Activated CD4-positive, alpha-beta memory T cell treated with anti-CD3 and anti-CD28 coated beads, Interleukin-2, amount 10 ng/mL, durations not matched to agents 7 days and 5 days (primary cell): ENCODE data around the gene WHRN. TPM values are rescaled to one million over a fixed set of nuclear protein-coding genes. Genes with fewer than 3 reads are reported as not detected.
A peak's percentile ranks its signal among the peaks of the same experiment; 100 is the strongest.

Experiments
- CTCF ChIA-PET: fragments of 350-600 bp; sonication (Branson Sonifier 250); formaldehyde crosslinking; loops from one replicate; lab custom pipeline; 2021; ENCODE audit warnings: antibody characterized with exemption, inconsistent platforms; lab: Charles Lee
- POLR2A ChIA-PET: fragments of 350-600 bp; sonication (Branson Sonifier 250); formaldehyde crosslinking; loops from one replicate; lab custom pipeline; 2021; ENCODE audit warnings: antibody characterized with exemption; lab: Charles Lee
- DNase-seq: peaks from one replicate; pipeline ENCODE4 v3.0.0-alpha.2; 2020
- H3K27ac Mint-ChIP-seq: one replicate; pipeline ENCODE4 v1.8.0; 2021; ENCODE audit warnings: mild to moderate bottlenecking, mixed read lengths
- H3K27me3 Mint-ChIP-seq: one replicate; pipeline ENCODE4 v1.8.0; 2021; ENCODE audit warnings: mixed read lengths
- H3K36me3 Mint-ChIP-seq: one replicate; pipeline ENCODE4 v1.8.0; 2021; ENCODE audit warnings: low read depth, mixed read lengths
- H3K4me1 Mint-ChIP-seq: one replicate; pipeline ENCODE4 v1.8.0; 2021; ENCODE audit warnings: mixed read lengths
- H3K4me3 Mint-ChIP-seq: one replicate; pipeline ENCODE4 v1.8.0; 2021; ENCODE audit warnings: mild to moderate bottlenecking, mixed read lengths
- H3K9me3 Mint-ChIP-seq: one replicate; pipeline ENCODE4 v1.8.0; 2021; ENCODE audit warnings: mixed read lengths
- total RNA-seq, 2 experiments: library from RNA; stranded (reverse); gene quantifications; one replicate each; pipeline ENCODE4 v1.2.3, GENCODE V29; 2021

Gene WHRN
- total RNA-seq, 2 experiments from 2014 or later: 4.5 to 4.8 TPM

- no peaks in the 10 kb centered on the region for H3K4me1 Mint-ChIP-seq
- H3K36me3 Mint-ChIP-seq: no peaks in the 10 kb centered on the region
- no peak overlapping the region for H3K4me3 Mint-ChIP-seq
- no peak for DNase-seq
- CTCF ChIA-PET: interaction anchor here (1.8 kb wide), 1 partner anchor 127 kb away, joined by 6 read pairs; no protein-coding TSS in a partner anchor
- H3K9me3 Mint-ChIP-seq: no peaks in the 10 kb centered on the region
- POLR2A ChIA-PET: no interaction called here
- H3K27me3 Mint-ChIP-seq: peaks cover 39% of the 10 kb centered on the region
- H3K27ac Mint-ChIP-seq: no peak overlapping the region
These were observed 21.5 kb upstream of the WHRN start for GRCh38 chr9:114526807-114527206.

- H3K27me3 Mint-ChIP-seq: peaks cover 46% of the 10 kb centered on the region
- H3K36me3 Mint-ChIP-seq: no peaks in the 10 kb centered on the region
- no peak overlapping the region for H3K4me3 Mint-ChIP-seq
- CTCF ChIA-PET: no interaction called here
- H3K4me1 Mint-ChIP-seq: no peaks in the 10 kb centered on the region
- H3K27ac Mint-ChIP-seq: no peak overlapping the region
- DNase-seq: no peak
- POLR2A ChIA-PET: interaction anchor here (0.8 kb wide), 1 partner anchor 67 kb away, joined by 3 read pairs; no protein-coding TSS in a partner anchor
- H3K9me3 Mint-ChIP-seq: no peaks in the 10 kb centered on the region
These were observed 20.2 kb upstream of the WHRN start for GRCh38 chr9:114525513-114525912.

- ChIA-PET CTCF (no interaction called here), POLR2A (no interaction called here)
- Mint-ChIP-seq H3K36me3 (no peaks in the 10 kb centered on the region), H3K4me1 (no peaks in the 10 kb centered on the region), H3K9me3 (no peaks in the 10 kb centered on the region), H3K4me3 (no peak overlapping the region), H3K27me3 (peaks cover 50% of the 10 kb centered on the region), H3K27ac (no peak overlapping the region)
- no peak for DNase-seq
These were observed 19.0 kb upstream of the WHRN start for GRCh38 chr9:114524247-114524681.

GRCh38 chr9:114522847-114523246, 17.6 kb upstream of the WHRN start:
- H3K27me3 Mint-ChIP-seq: peaks cover 48% of the 10 kb centered on the region
- H3K4me1 Mint-ChIP-seq: peaks cover 8% of the 10 kb centered on the region
- no peaks in the 10 kb centered on the region for H3K9me3 Mint-ChIP-seq
- no peak overlapping the region for H3K27ac Mint-ChIP-seq
- DNase-seq: no peak
- no peaks in the 10 kb centered on the region for H3K36me3 Mint-ChIP-seq
- POLR2A ChIA-PET: no interaction called here
- CTCF ChIA-PET: no interaction called here
- H3K4me3 Mint-ChIP-seq: no peak overlapping the region

GRCh38 chr9:114522286-114522685, 17.0 kb upstream of the WHRN start:
- Mint-ChIP-seq H3K4me3 (no peak overlapping the region), H3K36me3 (no peaks in the 10 kb centered on the region), H3K4me1 (peaks cover 11% of the 10 kb centered on the region), H3K27ac (no peak overlapping the region), H3K9me3 (no peaks in the 10 kb centered on the region), H3K27me3 (peaks cover 48% of the 10 kb centered on the region)
- DNase-seq: no peak
- POLR2A ChIA-PET: no interaction called here
- CTCF ChIA-PET: no interaction called here

- H3K27me3 Mint-ChIP-seq: peaks cover 48% of the 10 kb centered on the region
- peaks cover 12% of the 10 kb centered on the region for H3K4me1 Mint-ChIP-seq
- POLR2A ChIA-PET: no interaction called here
These were observed 16.6 kb upstream of the WHRN start for GRCh38 chr9:114521846-114522245.

GRCh38 chr9:114518599-114519022, 13.3 kb upstream of the WHRN start:
- H3K36me3 Mint-ChIP-seq: no peaks in the 10 kb centered on the region
- H3K27me3 Mint-ChIP-seq: peaks cover 45% of the 10 kb centered on the region
- H3K4me1 Mint-ChIP-seq: peaks cover 18% of the 10 kb centered on the region
- CTCF ChIA-PET: interaction anchor here (1.0 to 3.5 kb wide), 6 partner anchors 11 to 134 kb away, joined by 3 to 12 read pairs (median 6); partner anchors contain the start of gene ATP6V1G1
- no peak overlapping the region for H3K27ac Mint-ChIP-seq
- DNase-seq: no peak
- H3K4me3 Mint-ChIP-seq: no peak overlapping the region
- POLR2A ChIA-PET: interaction anchor here (0.8 to 1.2 kb wide), 2 partner anchors 69 to 93 kb away, joined by 3 to 5 read pairs; partner anchors contain the start of gene ATP6V1G1
- no peaks in the 10 kb centered on the region for H3K9me3 Mint-ChIP-seq

More at GRCh38 chr9:114521846-114522245, 16.6 kb upstream of the WHRN start:
- no peak for DNase-seq
- H3K4me3 Mint-ChIP-seq: no peak overlapping the region
- no peaks in the 10 kb centered on the region for H3K9me3 Mint-ChIP-seq
- CTCF ChIA-PET: no interaction called here
- H3K36me3 Mint-ChIP-seq: no peaks in the 10 kb centered on the region
- no peak overlapping the region for H3K27ac Mint-ChIP-seq

- no peaks in the 10 kb centered on the region for H3K9me3 Mint-ChIP-seq
- ChIA-PET POLR2A (interaction anchor here (0.8 to 1.2 kb wide), 2 partner anchors 70 to 94 kb away, joined by 3 to 5 read pairs; partner anchors contain the start of gene ATP6V1G1), CTCF (interaction anchor here (1.0 to 3.5 kb wide), 4 partner anchors 31 to 135 kb away, joined by 3 to 12 read pairs (median 4); partner anchors contain the start of gene ATP6V1G1)
- H3K27ac Mint-ChIP-seq: no peak overlapping the region
- peaks cover 40% of the 10 kb centered on the region for H3K27me3 Mint-ChIP-seq
- no peaks in the 10 kb centered on the region for H3K36me3 Mint-ChIP-seq
- peaks cover 20% of the 10 kb centered on the region for H3K4me1 Mint-ChIP-seq
- DNase-seq: no peak
- no peak overlapping the region for H3K4me3 Mint-ChIP-seq
These were observed 12.8 kb upstream of the WHRN start for GRCh38 chr9:114518120-114518519.

- ChIA-PET CTCF (interaction anchor here (1.0 to 1.7 kb wide), 2 partner anchors 30 to 111 kb away, joined by 3 to 4 read pairs; no protein-coding TSS in a partner anchor), POLR2A (no interaction called here)
- H3K27me3 Mint-ChIP-seq: peaks cover 31% of the 10 kb centered on the region
- no peak overlapping the region for H3K4me3 Mint-ChIP-seq
- peak; percentile 28 for DNase-seq
- no peaks in the 10 kb centered on the region for H3K9me3 Mint-ChIP-seq
- peaks cover 22% of the 10 kb centered on the region for H3K4me1 Mint-ChIP-seq
- H3K27ac Mint-ChIP-seq: no peak overlapping the region
- no peaks in the 10 kb centered on the region for H3K36me3 Mint-ChIP-seq
These were observed 11.6 kb upstream of the WHRN start for GRCh38 chr9:114516913-114517312.

GRCh38 chr9:114515528-114515927, 10.3 kb upstream of the WHRN start:
- H3K27ac Mint-ChIP-seq: no peak overlapping the region
- no peak for DNase-seq
- no peaks in the 10 kb centered on the region for H3K9me3 Mint-ChIP-seq
- peaks cover 28% of the 10 kb centered on the region for H3K27me3 Mint-ChIP-seq
- ChIA-PET POLR2A (no interaction called here), CTCF (interaction anchor here (1.0 to 1.7 kb wide), 2 partner anchors 28 to 110 kb away, joined by 4 read pairs; no protein-coding TSS in a partner anchor)
- H3K4me3 Mint-ChIP-seq: no peak overlapping the region
- H3K36me3 Mint-ChIP-seq: no peaks in the 10 kb centered on the region
- peaks cover 22% of the 10 kb centered on the region for H3K4me1 Mint-ChIP-seq

GRCh38 chr9:114513959-114514267, 8.6 kb upstream of the WHRN start:
- ChIA-PET CTCF (interaction anchor here (0.8 kb wide), 1 partner anchor 79 kb away, joined by 3 read pairs; no protein-coding TSS in a partner anchor), POLR2A (no interaction called here)
- H3K27me3 Mint-ChIP-seq: peaks cover 30% of the 10 kb centered on the region
- no peaks in the 10 kb centered on the region for H3K36me3 Mint-ChIP-seq
- no peaks in the 10 kb centered on the region for H3K9me3 Mint-ChIP-seq
- no peak overlapping the region for H3K4me3 Mint-ChIP-seq
- no peak overlapping the region for H3K27ac Mint-ChIP-seq
- H3K4me1 Mint-ChIP-seq: peaks cover 22% of the 10 kb centered on the region
- DNase-seq: no peak

- Mint-ChIP-seq H3K36me3 (no peaks in the 10 kb centered on the region), H3K9me3 (no peaks in the 10 kb centered on the region), H3K27me3 (peaks cover 36% of the 10 kb centered on the region), H3K27ac (no peak overlapping the region), H3K4me3 (no peak overlapping the region), H3K4me1 (peaks cover 16% of the 10 kb centered on the region)
- DNase-seq: no peak
- POLR2A ChIA-PET: no interaction called here
- CTCF ChIA-PET: interaction anchor here (0.8 kb wide), 1 partner anchor 78 kb away, joined by 3 read pairs; no protein-coding TSS in a partner anchor
These were observed 8.0 kb upstream of the WHRN start for GRCh38 chr9:114513055-114513958.
